ENCODE results near the gene ZBTB25.

The ZBTB25 gene

GRCh38 chr14:64513271-64513670, 9.6 kb upstream of the ZBTB25 start:
- DNase-seq: no peak

GRCh38 chr14:64510825-64511671, 7.4 kb upstream of the ZBTB25 start:
- peak; percentile 48 for DNase-seq

- DNase-seq: no peak
Measured at GRCh38 chr14:64509036-64509435, 5.4 kb upstream of the ZBTB25 start.

- DNase-seq: no peak
Measured at GRCh38 chr14:64508215-64508776, 4.7 kb upstream of the ZBTB25 start.

GRCh38 chr14:64507376-64508156, 3.9 kb upstream of the ZBTB25 start:
- no peak for DNase-seq

GRCh38 chr14:64506721-64507120, 3.1 kb upstream of the ZBTB25 start:
- DNase-seq: no peak

- DNase-seq: peak; percentile 76
Measured at GRCh38 chr14:64504897-64505794, 1.5 kb upstream of the ZBTB25 start.

- DNase-seq: peak; percentile 83
Measured at GRCh38 chr14:64504310-64504896, 765 bp upstream of the ZBTB25 start, which contains the start of gene ZBTB1. Gene ZBTB1, plus strand, starts transcription at chr14:64504770. Its CDS starts 16,735 bp downstream, at chr14:64521505.

- DNase-seq: no peak
Measured at GRCh38 chr14:64502887-64503433, 678 bp downstream of the ZBTB25 start.

- peak; percentile 37 for DNase-seq
Measured at GRCh38 chr14:64502456-64502855, 1.2 kb downstream of the ZBTB25 start.

GRCh38 chr14:64501411-64502171, 2.0 kb downstream of the ZBTB25 start:
- no peak for DNase-seq

GRCh38 chr14:64500088-64500487, 3.5 kb downstream of the ZBTB25 start:
- DNase-seq: no peak

- no peak for DNase-seq
Measured at GRCh38 chr14:64496764-64497163, 6.9 kb downstream of the ZBTB25 start.

GRCh38 chr14:64495252-64495651, 8.4 kb downstream of the ZBTB25 start:
- no peak for DNase-seq

GRCh38 chr14:64493455-64493854, 10.2 kb downstream of the ZBTB25 start:
- DNase-seq: no peak

GRCh38 chr14:64491637-64492036, 12.0 kb downstream of the ZBTB25 start:
- no peak for DNase-seq

GRCh38 chr14:64488590-64489099, 15.0 kb downstream of the ZBTB25 start:
- DNase-seq: no peak

- DNase-seq: no peak
Measured at GRCh38 chr14:64478634-64479250, 24.9 kb downstream of the ZBTB25 start.

- DNase-seq: no peak
Measured at GRCh38 chr14:64476438-64476837, 27.2 kb downstream of the ZBTB25 start.

GRCh38 chr14:64475585-64476273, 27.9 kb downstream of the ZBTB25 start:
- DNase-seq: no peak
